ENCODE measurements around the gene ASIP.
"Not testable (repeated sequence)": the region's sequence is repeated elsewhere in the genome, so short reads cannot be mapped to it uniquely, and the experiment has no call there.

The ASIP gene

GRCh38 chr20:34240693-34241615 is at the start of gene ASIP:
TSS of gene ASIP (plus strand) at chr20:34241423. CDS start at chr20:34260375, 18,952 bp downstream.
- no peak for DNase-seq

- no peak for DNase-seq
These were observed 48.2 kb upstream of the ASIP start for GRCh38 chr20:34193051-34193450.

GRCh38 chr20:34199183-34199582 is 42.0 kb upstream of the ASIP start:
- DNase-seq: peak; percentile 34

- no peak for DNase-seq
These were observed 41.2 kb upstream of the ASIP start for GRCh38 chr20:34200023-34200422.

GRCh38 chr20:34201531-34201930 is 39.7 kb upstream of the ASIP start:
- DNase-seq: no peak

- DNase-seq: not testable (repeated sequence)
These were observed 35.9 kb upstream of the ASIP start for GRCh38 chr20:34205172-34205880.

GRCh38 chr20:34209111-34209510 is 32.1 kb upstream of the ASIP start:
- DNase-seq: no peak

GRCh38 chr20:34210271-34210670 is 31.0 kb upstream of the ASIP start:
- no peak for DNase-seq

GRCh38 chr20:34211591-34211990 is 29.6 kb upstream of the ASIP start:
- DNase-seq: no peak

GRCh38 chr20:34213213-34213612 is 28.0 kb upstream of the ASIP start:
- no peak for DNase-seq

- peak; percentile 93 for DNase-seq
These were observed 25.4 kb upstream of the ASIP start for GRCh38 chr20:34215711-34216381.

- no peak for DNase-seq
These were observed 24.9 kb upstream of the ASIP start for GRCh38 chr20:34216382-34216742.

GRCh38 chr20:34220561-34220960 is 20.7 kb upstream of the ASIP start:
- DNase-seq: no peak

GRCh38 chr20:34222208-34222607 is 19.0 kb upstream of the ASIP start:
- DNase-seq: peak; percentile 36

- DNase-seq: not testable (repeated sequence)
These were observed 17.0 kb upstream of the ASIP start for GRCh38 chr20:34224251-34224650.

- no peak for DNase-seq
These were observed 9.6 kb upstream of the ASIP start for GRCh38 chr20:34231634-34232033.

- no peak for DNase-seq
These were observed 8.6 kb upstream of the ASIP start for GRCh38 chr20:34232494-34233087.

GRCh38 chr20:34233687-34234086 is 7.5 kb upstream of the ASIP start:
- no peak for DNase-seq

- no peak for DNase-seq
These were observed 5.3 kb upstream of the ASIP start for GRCh38 chr20:34235875-34236274.

GRCh38 chr20:34237942-34238341 is 3.3 kb upstream of the ASIP start:
- no peak for DNase-seq

- no peak for DNase-seq
These were observed 1.1 kb upstream of the ASIP start for GRCh38 chr20:34240121-34240520.

- DNase-seq: not testable (repeated sequence)
These were observed 792 bp downstream of the ASIP start for GRCh38 chr20:34242015-34242414.

- DNase-seq: no peak
These were observed 1.7 kb downstream of the ASIP start for GRCh38 chr20:34242879-34243278.
